Mononuclear cell (primary cell): ENCODE results near the gene NTN5. TPM values are rescaled to one million over a fixed set of nuclear protein-coding genes. Genes with fewer than 3 reads are reported as not detected.
"Not testable (repeated sequence)": the region's sequence is repeated elsewhere in the genome, so short reads cannot be mapped to it uniquely, and the experiment has no call there.

Experiments used
- H3K27me3 ChIP-seq: 2 replicates; pipeline ENCODE4 v1.6.0; 2011; ENCODE audit warnings: low read length, control low read depth; ENCODE audit not compliant: insufficient read depth
- H3K4me1 ChIP-seq: 2 replicates; pipeline ENCODE4 v1.5.1; 2011; ENCODE audit warnings: mild to moderate bottlenecking, low read length, control low read depth; ENCODE audit not compliant: insufficient read depth
- H3K4me3 ChIP-seq: 2 replicates; pipeline ENCODE4 v1.5.1; 2011; ENCODE audit warnings: mild to moderate bottlenecking, low read length, moderate library complexity
- H3K9me3 ChIP-seq: 2 replicates; pipeline ENCODE4 v1.5.1; 2011; ENCODE audit warnings: low read depth, mild to moderate bottlenecking, control low read depth, low read length
- total RNA-seq: library from RNA; depleted of rRNA; stranded (reverse); fragments of >200 nt; gene quantifications from one replicate; pipeline ENCODE4 v1.2.3, GENCODE V29; 2012

The NTN5 gene
- total RNA-seq, 1 donor: 0.63 TPM

DNA sequence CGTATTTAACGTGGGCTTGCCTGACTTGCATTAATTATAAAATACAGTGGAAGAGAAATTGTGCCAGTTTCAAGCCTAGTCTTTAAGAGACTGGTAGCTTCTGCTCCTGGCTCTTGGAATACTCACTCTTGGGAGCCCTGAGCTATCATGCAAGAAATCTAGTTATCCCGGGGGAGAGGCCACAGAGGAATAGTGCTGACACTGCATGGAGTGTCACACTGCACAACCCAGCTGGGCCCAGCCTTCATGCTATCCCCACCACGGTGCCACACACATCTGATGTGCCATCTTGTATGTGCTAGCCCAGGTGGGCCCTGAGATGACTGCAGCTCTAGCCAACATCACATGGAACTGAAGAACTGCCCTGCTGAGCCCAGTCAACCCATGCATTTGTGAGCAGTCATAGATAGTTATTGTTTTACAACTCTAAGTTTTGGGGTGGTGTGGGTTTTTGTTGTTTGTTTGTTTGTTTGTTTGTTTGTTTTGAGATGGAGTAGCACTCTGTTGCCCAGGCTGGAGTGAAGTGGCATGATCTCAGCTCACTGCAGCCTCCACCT lies 38.4 kb upstream of the NTN5 start:
- Histone ChIP-seq H3K9me3 (no peaks in the 10 kb centered on the region), H3K27me3 (no peaks in the 10 kb centered on the region)

GRCh38 chr19:48708471-48708870 lies 35.7 kb upstream of the NTN5 start:
- Histone ChIP-seq H3K9me3 (no peaks in the 10 kb centered on the region), H3K4me1 (peaks cover 6% of the 10 kb centered on the region), H3K4me3 (no peak overlapping the region), H3K27me3 (no peaks in the 10 kb centered on the region)

More for the DNA sequence above, 38.4 kb upstream of the NTN5 start:
- H3K4me3 ChIP-seq: no peak overlapping the region
- peaks cover 18% of the 10 kb centered on the region for H3K4me1 ChIP-seq

- Histone ChIP-seq H3K9me3 (no peaks in the 10 kb centered on the region), H3K4me1 (no peaks in the 10 kb centered on the region), H3K4me3 (no peak overlapping the region), H3K27me3 (no peaks in the 10 kb centered on the region)
Observed at GRCh38 chr19:48705431-48705830, 32.6 kb upstream of the NTN5 start.

- H3K27me3 ChIP-seq: no peaks in the 10 kb centered on the region
- no peak overlapping the region for H3K4me3 ChIP-seq
- no peaks in the 10 kb centered on the region for H3K9me3 ChIP-seq
- no peaks in the 10 kb centered on the region for H3K4me1 ChIP-seq
Observed at GRCh38 chr19:48703316-48703715, 30.5 kb upstream of the NTN5 start.

- no peaks in the 10 kb centered on the region for H3K27me3 ChIP-seq
- H3K4me1 ChIP-seq: no peaks in the 10 kb centered on the region
- no peaks in the 10 kb centered on the region for H3K9me3 ChIP-seq
- no peak overlapping the region for H3K4me3 ChIP-seq
Observed at GRCh38 chr19:48702701-48703100, 29.9 kb upstream of the NTN5 start.

DNA sequence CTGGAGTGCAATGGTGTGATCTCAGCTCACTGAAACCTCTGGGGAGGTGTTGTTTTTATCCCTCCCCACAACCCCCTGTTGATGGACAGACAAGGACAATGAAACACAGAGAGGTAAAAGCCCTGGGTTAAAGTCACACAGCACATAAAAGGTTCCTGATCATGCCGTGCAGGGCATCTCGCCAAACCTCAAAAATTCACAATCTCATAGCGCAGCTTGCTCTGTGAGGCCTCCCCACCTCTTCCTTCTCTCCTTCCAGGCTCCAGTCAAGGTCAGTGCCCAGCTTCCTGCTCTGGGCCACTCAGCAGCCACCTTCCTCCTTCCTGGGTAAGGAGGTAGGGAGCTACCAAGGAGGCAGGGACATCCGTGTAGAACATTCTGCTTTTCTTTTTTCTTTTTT lies 25.2 kb upstream of the NTN5 start:
- no peak overlapping the region for H3K4me3 ChIP-seq

DNA sequence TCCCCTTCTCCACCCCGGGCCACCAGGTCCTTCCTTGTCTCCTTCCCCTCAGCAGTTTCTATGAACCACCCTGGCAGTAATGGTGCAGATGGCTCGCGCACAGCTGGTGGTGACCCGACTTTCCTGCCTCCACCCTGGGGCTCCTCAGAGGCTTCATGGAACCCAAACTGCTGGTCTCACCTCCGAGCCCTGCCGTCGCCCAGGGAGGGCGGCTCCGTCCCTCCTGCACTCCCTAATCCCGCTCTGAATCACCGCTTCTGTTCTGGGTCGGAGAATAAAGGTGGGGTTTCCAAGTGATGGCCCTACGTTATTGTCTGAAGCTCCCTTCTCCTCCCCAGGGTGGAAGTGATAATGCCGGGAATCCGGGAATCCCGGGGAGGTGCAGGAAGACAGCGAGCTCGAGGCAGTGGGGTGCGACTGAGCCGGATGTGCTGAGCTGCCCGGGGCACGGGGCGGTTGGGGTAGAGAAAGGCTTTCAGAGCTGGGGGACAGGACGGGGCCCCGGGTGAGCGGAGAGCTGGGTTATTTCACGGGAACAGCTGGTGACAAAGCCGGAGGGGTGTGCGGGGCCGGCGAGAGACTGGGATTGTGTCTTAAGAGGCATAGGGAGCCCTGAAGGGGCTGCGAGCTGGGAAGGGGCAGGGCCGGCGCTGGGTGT lies 23.7 kb upstream of the NTN5 start:
- peaks cover 7% of the 10 kb centered on the region for H3K4me1 ChIP-seq
- no peak overlapping the region for H3K4me3 ChIP-seq
- no peaks in the 10 kb centered on the region for H3K9me3 ChIP-seq
- peaks cover 14% of the 10 kb centered on the region for H3K27me3 ChIP-seq

More for the DNA sequence above, 25.2 kb upstream of the NTN5 start:
- Histone ChIP-seq H3K27me3 (peaks cover 14% of the 10 kb centered on the region), H3K4me1 (peaks cover 7% of the 10 kb centered on the region), H3K9me3 (no peaks in the 10 kb centered on the region)

- Histone ChIP-seq H3K9me3 (no peaks in the 10 kb centered on the region), H3K4me3 (no peak within 1 kb of the TSS), H3K27me3 (peaks cover 14% of the 10 kb centered on the region), H3K4me1 (peaks cover 7% of the 10 kb centered on the region)
Observed at GRCh38 chr19:48695743-48696352, 23.0 kb upstream of the NTN5 start, which contains the start of gene FUT2. Gene FUT2, plus strand, starts transcription at chr19:48695971. Its CDS starts 6,986 bp downstream, at chr19:48702957.

DNA sequence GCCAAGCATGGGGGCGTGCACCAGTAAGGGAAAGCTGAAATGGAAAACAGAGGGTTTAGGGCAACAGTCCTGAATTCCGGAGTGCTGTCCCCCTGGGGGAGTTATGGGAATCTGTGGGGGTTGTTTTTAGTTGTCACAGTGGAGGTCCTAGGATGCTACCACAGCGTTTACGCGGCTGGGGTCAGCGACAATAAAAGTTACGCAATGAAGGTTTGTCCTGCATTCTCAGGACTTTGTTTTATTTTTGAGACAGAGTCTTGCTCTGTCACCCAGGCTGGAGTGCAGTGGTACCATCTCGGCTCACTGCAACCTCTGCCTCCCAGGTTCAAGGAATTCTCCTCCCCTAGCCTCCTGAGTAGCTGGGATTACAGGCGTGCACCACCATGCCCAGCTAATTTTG lies 20.8 kb upstream of the NTN5 start:
- H3K4me1 ChIP-seq, H3K9me3 ChIP-seq, H3K4me3 ChIP-seq: not testable (repeated sequence)
- peaks cover 14% of the 10 kb centered on the region for H3K27me3 ChIP-seq

DNA sequence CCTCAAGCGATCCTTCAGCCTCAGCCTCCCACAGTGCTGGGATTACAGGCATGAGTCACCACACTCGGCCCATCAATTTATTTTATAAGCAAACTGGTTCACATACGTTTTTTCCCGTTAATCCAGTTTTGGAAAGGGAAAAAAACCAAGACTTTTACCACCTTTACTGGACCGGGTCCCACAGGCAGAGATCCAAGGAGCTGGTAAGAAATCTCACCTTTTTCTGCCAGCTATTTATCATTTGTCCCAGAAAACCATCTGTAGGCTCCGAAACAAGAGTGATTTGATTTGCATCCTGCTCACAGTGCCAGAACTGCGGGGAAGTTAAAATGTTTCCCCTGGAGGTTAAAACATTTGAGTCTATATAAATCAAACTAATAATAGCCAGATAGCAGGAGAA lies 16.6 kb upstream of the NTN5 start:
- Histone ChIP-seq H3K4me1 (no peaks in the 10 kb centered on the region), H3K4me3 (no peak overlapping the region), H3K9me3 (no peaks in the 10 kb centered on the region), H3K27me3 (no peaks in the 10 kb centered on the region)

GRCh38 chr19:48687776-48688175 lies 15.0 kb upstream of the NTN5 start:
- H3K27me3 ChIP-seq: no peaks in the 10 kb centered on the region
- H3K4me3 ChIP-seq: no peak overlapping the region
- no peaks in the 10 kb centered on the region for H3K4me1 ChIP-seq
- H3K9me3 ChIP-seq: no peaks in the 10 kb centered on the region

DNA sequence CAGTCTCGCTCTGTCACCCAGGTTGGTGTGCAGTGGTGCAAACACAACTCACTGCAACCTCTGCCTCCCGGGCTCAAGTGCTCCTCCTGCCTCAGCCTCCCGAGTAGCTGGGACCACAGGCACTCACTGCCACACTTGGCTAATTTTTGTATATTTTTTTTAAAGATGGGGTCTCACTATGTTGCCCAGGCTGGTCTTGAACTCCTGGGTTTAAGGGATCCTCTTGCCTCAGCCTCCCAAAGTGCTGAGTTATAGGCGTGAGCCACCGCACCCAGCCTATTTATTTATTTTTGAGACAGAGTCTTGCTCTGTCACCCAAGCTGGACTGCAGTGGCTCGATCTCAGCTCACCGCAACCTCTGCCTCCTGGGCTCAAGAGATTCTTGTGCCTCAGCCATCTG lies 13.8 kb upstream of the NTN5 start:
- H3K4me3 ChIP-seq, H3K9me3 ChIP-seq, H3K27me3 ChIP-seq, H3K4me1 ChIP-seq: not testable (repeated sequence)

GRCh38 chr19:48686088-48686487 lies 13.3 kb upstream of the NTN5 start:
- H3K9me3 ChIP-seq: no peaks in the 10 kb centered on the region
- H3K4me1 ChIP-seq: no peaks in the 10 kb centered on the region
- no peak overlapping the region for H3K4me3 ChIP-seq
- no peaks in the 10 kb centered on the region for H3K27me3 ChIP-seq

DNA sequence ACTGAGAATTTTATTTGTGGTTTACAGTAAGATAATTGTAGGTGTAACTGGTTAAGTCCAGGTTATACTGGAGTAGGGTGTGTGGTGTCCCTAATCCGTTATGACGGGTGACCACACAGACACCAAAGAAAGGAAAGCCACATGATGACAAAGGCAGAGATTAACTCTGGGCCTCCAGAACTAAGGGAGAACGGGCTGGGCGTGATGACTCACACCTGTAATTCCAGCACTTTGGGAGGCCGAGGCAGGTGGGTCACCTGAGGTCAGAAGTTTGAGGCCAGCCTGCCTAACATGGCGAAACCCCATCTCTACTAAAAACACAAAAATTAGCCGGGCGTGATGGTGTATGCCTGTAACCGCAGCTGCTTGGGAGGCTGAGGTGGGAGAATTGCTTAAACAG lies 12.8 kb upstream of the NTN5 start:
- Histone ChIP-seq H3K4me3 (no peak overlapping the region), H3K27me3 (no peaks in the 10 kb centered on the region), H3K4me1 (no peaks in the 10 kb centered on the region), H3K9me3 (no peaks in the 10 kb centered on the region)

GRCh38 chr19:48683349-48683748 lies 10.5 kb upstream of the NTN5 start:
- H3K4me3 ChIP-seq: no peak overlapping the region
- no peaks in the 10 kb centered on the region for H3K27me3 ChIP-seq
- H3K9me3 ChIP-seq: no peaks in the 10 kb centered on the region
- no peaks in the 10 kb centered on the region for H3K4me1 ChIP-seq

GRCh38 chr19:48681127-48681470 lies 8.3 kb upstream of the NTN5 start:
- Histone ChIP-seq H3K9me3 (no peaks in the 10 kb centered on the region), H3K4me3 (no peak overlapping the region), H3K27me3 (no peaks in the 10 kb centered on the region), H3K4me1 (no peaks in the 10 kb centered on the region)
